ENCODE measurements around the gene ADPRM. TPM values are rescaled to one million over a fixed set of nuclear protein-coding genes. Genes with fewer than 3 reads are reported as not detected.

ADPRM gene
- total and polyA plus RNA-seq, 2 donors (not counting 3 experiments of a cell fraction or from before 2014, with no cell fraction given), result 7.4 to 7.6 TPM

DNA sequence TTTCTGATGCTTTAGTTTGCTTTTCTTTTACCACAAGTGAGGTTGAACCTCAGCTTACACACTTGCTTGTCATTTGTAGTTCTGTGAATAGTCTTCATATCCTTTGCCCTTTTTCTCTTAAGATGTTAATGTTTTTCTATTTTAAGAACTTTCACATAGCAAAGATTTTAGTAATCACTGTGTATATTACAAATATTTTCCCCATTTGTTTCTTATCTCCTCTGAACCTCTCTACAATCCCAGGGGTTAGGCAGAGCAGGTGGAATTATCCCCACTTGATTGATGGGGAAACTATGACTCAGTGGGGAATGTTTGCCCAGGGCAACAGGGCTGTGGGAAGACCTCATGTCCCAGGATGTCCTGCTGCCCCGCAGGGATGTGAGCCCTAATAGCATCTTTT lies 28.6 kb upstream of the ADPRM start:
- no peak overlapping the region for H3K4me2 ChIP-seq (ENCODE audit: insufficient read depth, low read length)

More for the DNA sequence above, 28.6 kb upstream of the ADPRM start:
- no peaks in the 10 kb centered on the region for H3K79me2 ChIP-seq (ENCODE audit: control insufficient read depth, insufficient read depth, low read length)
- ChIA-PET POLR2A (no interaction called here), CTCF (interaction anchor here (3.0 kb wide), 1 partner anchor 22 kb away, joined by 11 read pairs; no protein-coding TSS in a partner anchor)
- no TSS peak for BruUV-seq (replicated peaks)
- H3K9me1 ChIP-seq (replicated peaks; ENCODE audit: control insufficient read depth, extremely low read depth, insufficient read depth, low read length), result peaks cover 2% of the 10 kb centered on the region
- H3K4me1 ChIP-seq (ENCODE audit: control insufficient read depth, extremely low read depth, insufficient read depth, low read length), result peaks cover 2% of the 10 kb centered on the region
- H3K27ac ChIP-seq (ENCODE audit: insufficient read depth, low read depth, low read length), result no peak overlapping the region
- no peak overlapping the region for H3K9ac ChIP-seq (replicated peaks; ENCODE audit: extremely low read depth, insufficient read depth, low read length)
- no peak for FAIRE-seq
- TF ChIP-seq GATA2 (IDR thresholded peaks at IDR 0.05; ENCODE audit: insufficient read depth, insufficient read length, low read depth, low read length) (no peak), MYC (IDR thresholded peaks at IDR 0.05; ENCODE audit: low read depth, low read length) (no peak), JUN (IDR thresholded peaks at IDR 0.05; ENCODE audit: borderline replicate concordance, insufficient read depth, insufficient read length, low read depth) (no peak), POLR2AphosphoS5 (IDR thresholded peaks at IDR 0.05; ENCODE audit: insufficient read depth, low read depth, low read length) (no peak), FOS (IDR thresholded peaks at IDR 0.05; ENCODE audit: borderline replicate concordance, insufficient read depth, low read length) (no peak), POLR2A (IDR thresholded peaks at IDR 0.05; ENCODE audit: low read depth, low read length) (no peak), EZH2 (IDR thresholded peaks at IDR 0.05; ENCODE audit: borderline replicate concordance, low read depth, low read length, severe bottlenecking) (no peak)
- TF ChIP-seq, protein P1, sequence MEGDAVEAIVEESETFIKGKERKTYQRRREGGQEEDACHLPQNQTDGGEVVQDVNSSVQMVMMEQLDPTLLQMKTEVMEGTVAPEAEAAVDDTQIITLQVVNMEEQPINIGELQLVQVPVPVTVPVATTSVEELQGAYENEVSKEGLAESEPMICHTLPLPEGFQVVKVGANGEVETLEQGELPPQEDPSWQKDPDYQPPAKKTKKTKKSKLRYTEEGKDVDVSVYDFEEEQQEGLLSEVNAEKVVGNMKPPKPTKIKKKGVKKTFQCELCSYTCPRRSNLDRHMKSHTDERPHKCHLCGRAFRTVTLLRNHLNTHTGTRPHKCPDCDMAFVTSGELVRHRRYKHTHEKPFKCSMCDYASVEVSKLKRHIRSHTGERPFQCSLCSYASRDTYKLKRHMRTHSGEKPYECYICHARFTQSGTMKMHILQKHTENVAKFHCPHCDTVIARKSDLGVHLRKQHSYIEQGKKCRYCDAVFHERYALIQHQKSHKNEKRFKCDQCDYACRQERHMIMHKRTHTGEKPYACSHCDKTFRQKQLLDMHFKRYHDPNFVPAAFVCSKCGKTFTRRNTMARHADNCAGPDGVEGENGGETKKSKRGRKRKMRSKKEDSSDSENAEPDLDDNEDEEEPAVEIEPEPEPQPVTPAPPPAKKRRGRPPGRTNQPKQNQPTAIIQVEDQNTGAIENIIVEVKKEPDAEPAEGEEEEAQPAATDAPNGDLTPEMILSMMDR (IDR thresholded peaks at IDR 0.05; ENCODE audit: extremely low read depth in 1 of 2, insufficient read depth in 1 of 2, low read depth in 1 of 2, low read length in 2 of 2), result no peak
- TF ChIP-seq, protein P2, sequence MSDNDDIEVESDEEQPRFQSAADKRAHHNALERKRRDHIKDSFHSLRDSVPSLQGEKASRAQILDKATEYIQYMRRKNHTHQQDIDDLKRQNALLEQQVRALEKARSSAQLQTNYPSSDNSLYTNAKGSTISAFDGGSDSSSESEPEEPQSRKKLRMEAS (IDR thresholded peaks at IDR 0.05; ENCODE audit: insufficient read depth, insufficient read length), result no peak
- H3K4me3 ChIP-seq (replicated peaks in 1 of 3; ENCODE audit: insufficient read depth in 1 of 3, low read depth in 1 of 3, low read length in 3 of 3), result no peak overlapping the region
- dilution Hi-C loops (cut with MboI; ENCODE audit: extremely low pct_ligation_motif_present, low sequenced_read_pairs) (no loop called here), intact Hi-C loops (cut with micrococcal nuclease) (no loop called here)
- H3K36me3 ChIP-seq (ENCODE audit: control insufficient read depth in 2 of 2, extremely low read depth in 1 of 2, insufficient read depth in 2 of 2, low read length in 2 of 2), result no peaks in the 10 kb centered on the region
- H2AFZ ChIP-seq (ENCODE audit: low read depth, low read length), result no peak overlapping the region
- peak; percentile 32 for DNase-seq (ENCODE audit: low read depth, low spot score)
- no peaks in the 10 kb centered on the region for H3K9me3 ChIP-seq (replicated peaks; ENCODE audit: control insufficient read depth, insufficient read depth, low read length)
- no peaks in the 10 kb centered on the region for H3K27me3 ChIP-seq (ENCODE audit: control insufficient read depth in 2 of 2, insufficient read depth in 2 of 2, low read length in 2 of 2)
- H4K20me1 ChIP-seq (replicated peaks; ENCODE audit: control insufficient read depth, extremely low read depth, insufficient read depth, low read length), result no peaks in the 10 kb centered on the region

Measured in endothelial cell of umbilical vein (primary cell).